Left cardiac atrium (tissue), 4 donors: Measurements from ENCODE around the gene PNPLA1. TPM values are rescaled to one million over a fixed set of nuclear protein-coding genes. Genes with fewer than 3 reads are reported as not detected.

Source experiments
- ATAC-seq, 2 donors: fragments of 200-7000 bp; cut with Tn5 transposase; one replicate each; pipeline ENCODE4 v1.9.1; 2020; ENCODE audit warnings: mild to moderate bottlenecking in 2 of 2, moderate library complexity in 2 of 2
- DNase-seq: peaks from one replicate; pipeline ENCODE4 v3.0.0-alpha.2; 2020
- intact Hi-C, 2 donors: fragments of 100-400 bp; cut with DNase I; formaldehyde crosslinking; loops; one replicate each; pipeline versions ENCODE4 v1.14.1 to v1.15.1; 2022 to 2023
- long read RNA-seq: library from polyadenylated mRNA; unstranded; transcript quantifications from one replicate; pipeline ENCODE4 v2.0.0, GENCODE V29; 2021
- total RNA-seq, 2 donors: library from RNA; stranded (reverse); fragmentation: NEBNext Ultra II Directional; extraction: Animal tissue kit (Norgen Biotek cat#: 25700); gene quantifications; one replicate each; pipeline ENCODE4 v1.2.1, GENCODE V29; 2021
- donor health status: DM: no; HTN: yes; CAD: no.
- donor health status: DM: no; HTN: yes; CAD: no; lungs with severe emphysema.
- donor health status: DM: yes; HTN: yes; CAD: no.
- donor health status: Dilated cardiomyopathy.

Gene PNPLA1
- not detected for total RNA-seq
- long read RNA-seq = 0 reads

- DNase-seq (no peak), ATAC-seq (peak in 1 of 2 donors; percentile 50)
- intact Hi-C loops = no loop called here
Observed at GRCh38 chr6:36269834-36270705, at the start of gene PNPLA1. Gene PNPLA1, plus strand, starts transcription at chr6:36270060. Its CDS starts 400 bp downstream, at chr6:36270460.

GRCh38 chr6:36220226-36220625 is 49.6 kb upstream of the PNPLA1 start:
- DNase-seq (no peak), ATAC-seq (no peak)
- intact Hi-C loops = no loop called here

- DNase-seq = no peak
- ATAC-seq = no peak
- intact Hi-C loops = no loop called here
Observed at GRCh38 chr6:36221674-36222073, 48.2 kb upstream of the PNPLA1 start.

- no peak for DNase-seq
- no peak for ATAC-seq
- intact Hi-C loops = no loop called here
Observed at GRCh38 chr6:36222924-36223323, 46.9 kb upstream of the PNPLA1 start.

GRCh38 chr6:36223706-36224105 is 46.2 kb upstream of the PNPLA1 start:
- intact Hi-C loops = no loop called here
- DNase-seq (no peak), ATAC-seq (no peak)

- ATAC-seq (no peak), DNase-seq (no peak)
- intact Hi-C loops = no loop called here
Observed at GRCh38 chr6:36224918-36225461, 44.9 kb upstream of the PNPLA1 start.

GRCh38 chr6:36226438-36227047 is 43.3 kb upstream of the PNPLA1 start:
- ATAC-seq = no peak
- no peak for DNase-seq
- intact Hi-C loops = no loop called here

GRCh38 chr6:36227379-36228228 is 42.3 kb upstream of the PNPLA1 start:
- DNase-seq (no peak), ATAC-seq (no peak)
- intact Hi-C loops = no loop called here

GRCh38 chr6:36229223-36229622 is 40.6 kb upstream of the PNPLA1 start:
- DNase-seq (no peak), ATAC-seq (peak; percentile 65 to 90)
- intact Hi-C loops = no loop called here

GRCh38 chr6:36230371-36230770 is 39.5 kb upstream of the PNPLA1 start:
- intact Hi-C loops = no loop called here
- ATAC-seq = no peak
- no peak for DNase-seq

GRCh38 chr6:36232172-36232571 is 37.7 kb upstream of the PNPLA1 start:
- intact Hi-C loops = no loop called here
- ATAC-seq (no peak), DNase-seq (no peak)

GRCh38 chr6:36235309-36235708 is 34.6 kb upstream of the PNPLA1 start:
- peak; percentile 38 to 86 for ATAC-seq
- intact Hi-C loops = no loop called here
- DNase-seq = no peak

- no peak for DNase-seq
- ATAC-seq = no peak
- intact Hi-C loops = no loop called here
Observed at GRCh38 chr6:36235862-36236261, 34.0 kb upstream of the PNPLA1 start.

GRCh38 chr6:36239774-36240173 is 30.1 kb upstream of the PNPLA1 start:
- intact Hi-C loops = no loop called here
- DNase-seq = no peak
- no peak for ATAC-seq

- intact Hi-C loops = no loop called here
- DNase-seq = no peak
- ATAC-seq = no peak
Observed at GRCh38 chr6:36241728-36242127, 28.1 kb upstream of the PNPLA1 start.

GRCh38 chr6:36242161-36242560 is 27.7 kb upstream of the PNPLA1 start:
- intact Hi-C loops = no loop called here
- no peak for DNase-seq
- ATAC-seq = no peak

- ATAC-seq (no peak), DNase-seq (no peak)
- intact Hi-C loops = no loop called here
Observed at GRCh38 chr6:36242626-36243025, 27.2 kb upstream of the PNPLA1 start.

GRCh38 chr6:36243562-36244212 is 26.2 kb upstream of the PNPLA1 start:
- no peak for ATAC-seq
- intact Hi-C loops = no loop called here
- DNase-seq = no peak

GRCh38 chr6:36244641-36245280 is 25.1 kb upstream of the PNPLA1 start:
- intact Hi-C loops = no loop called here
- no peak for DNase-seq
- ATAC-seq = no peak
